PC-3 (cell line): Measurements from ENCODE around the gene SPATA2. TPM values are rescaled to one million over a fixed set of nuclear protein-coding genes. Genes with fewer than 3 reads are reported as not detected.

Source experiments
- ATAC-seq: fragments of 200-7000 bp; cut with Tn5 transposase; 2 replicates; pipeline ENCODE4 v1.9.1; 2020; ENCODE audit warnings: mild to moderate bottlenecking, moderate library complexity
- BruUV-seq: library from RNA; stranded (reverse); fragments of 400-500 nt; replicated peaks from 2 replicates; lab custom pipeline; 2021; lab: Mats Ljungman, UMichigan
- CTCF ChIA-PET: fragments of 300-600 bp; sonication (Branson Sonifier 250); formaldehyde crosslinking; loops from one replicate; lab custom pipeline; 2022; ENCODE audit warnings: antibody characterized with exemption; lab: Charles Lee
- POLR2A ChIA-PET: fragments of 300-600 bp; sonication (Branson Sonifier 250); formaldehyde crosslinking; loops from one replicate; lab custom pipeline; 2022; ENCODE audit warnings: antibody characterized with exemption; ENCODE audit not compliant: unreplicated experiment; lab: Charles Lee
- DNase-seq: peaks from one replicate; pipeline ENCODE4 v3.0.0-alpha.2; 2015
- H2AFZ ChIP-seq: fragments of 300-600 bp; sonication (generic); 2 replicates; pipeline ENCODE4 v1.6.0; 2016; ENCODE audit warnings: antibody characterized with exemption, low read length
- H3F3A ChIP-seq: fragments of 300-600 bp; sonication (generic); one replicate; pipeline ENCODE4 v1.6.0; 2017; ENCODE audit warnings: antibody characterized with exemption, low read length, control low read depth, mild to moderate bottlenecking; ENCODE audit not compliant: unreplicated experiment
- H3K27ac ChIP-seq: fragments of 300-600 bp; sonication (generic); 2 replicates; pipeline ENCODE4 v1.5.1; 2016; ENCODE audit warnings: mild to moderate bottlenecking, low read length
- H3K27me3 ChIP-seq: fragments of 300-600 bp; sonication (generic); 2 replicates; pipeline ENCODE4 v1.6.1; 2016; ENCODE audit warnings: low read length, mixed read lengths
- H3K36me3 ChIP-seq: fragments of 300-600 bp; sonication (generic); 2 replicates; pipeline ENCODE4 v1.6.1; 2016; ENCODE audit warnings: low read depth, mixed run types, low read length, mixed read lengths
- H3K4me1 ChIP-seq: fragments of 300-600 bp; sonication (generic); 2 replicates; pipeline ENCODE4 v1.5.1; 2016; ENCODE audit warnings: low read length; ENCODE audit not compliant: insufficient read depth
- H3K4me2 ChIP-seq: fragments of 300-600 bp; sonication (generic); 2 replicates; pipeline ENCODE4 v1.6.0; 2016; ENCODE audit warnings: low read length
- H3K4me3 ChIP-seq: fragments of 300-600 bp; sonication (generic); 2 replicates; pipeline ENCODE4 v1.5.1; 2016; ENCODE audit warnings: mild to moderate bottlenecking, low read length, mixed read lengths
- H3K79me2 ChIP-seq: fragments of 300-600 bp; sonication (generic); 2 replicates; pipeline ENCODE4 v1.6.1; 2017; ENCODE audit warnings: low read length, mixed read lengths
- H3K9ac ChIP-seq: fragments of 300-600 bp; sonication (generic); 2 replicates; pipeline ENCODE4 v1.6.0; 2016; ENCODE audit warnings: mild to moderate bottlenecking, low read length
- H3K9me2 ChIP-seq: fragments of 300-600 bp; sonication (generic); replicated peaks from 2 replicates; pipeline ENCODE4 v1.6.1; 2016; ENCODE audit warnings: mixed run types, low read length, mixed read lengths
- H3K9me3 ChIP-seq: fragments of 300-600 bp; sonication (generic); 2 replicates; pipeline ENCODE4 v1.6.1; 2016; ENCODE audit warnings: low read length, mixed read lengths
- H4K20me1 ChIP-seq: fragments of 300-600 bp; sonication (generic); 2 replicates; pipeline ENCODE4 v1.6.1; 2016; ENCODE audit warnings: low read length, mixed read lengths
- EZH2 ChIP-seq: fragments of 300-600 bp; sonication (generic); IDR thresholded peaks from one replicate; pipeline ENCODE4 v1.6.1; 2017; ENCODE audit warnings: antibody characterized with exemption, mild to moderate bottlenecking, low read length; ENCODE audit not compliant: unreplicated experiment
- EZH2phosphoT487 ChIP-seq: fragments of 300-600 bp; sonication (generic); IDR thresholded peaks from 2 replicates; pipeline ENCODE4 v1.6.1; 2018; ENCODE audit warnings: mild to moderate bottlenecking, antibody characterized with exemption, low read length, borderline replicate concordance
- intact Hi-C: fragments of 100-400 bp; cut with micrococcal nuclease; formaldehyde crosslinking; loops from 2 replicates; pipeline ENCODE4 v1.9.0; 2023
- total RNA-seq: library from RNA; depleted of rRNA; stranded (reverse); fragments of >200 nt; gene quantifications from 2 replicates; pipeline ENCODE4 v1.2.3, GENCODE V29; 2014
- TF ChIP-seq, protein P1 (sequence below): fragments of 300-600 bp; sonication (generic); conservative IDR thresholded peaks from 2 replicates; pipeline ENCODE4 v1.5.1; 2017; ENCODE audit warnings: antibody characterized with exemption, low read depth, mild to moderate bottlenecking, low read length

Gene SPATA2
- total RNA-seq, 1 experiment from 2014 or later = 7.4 TPM

DNA sequence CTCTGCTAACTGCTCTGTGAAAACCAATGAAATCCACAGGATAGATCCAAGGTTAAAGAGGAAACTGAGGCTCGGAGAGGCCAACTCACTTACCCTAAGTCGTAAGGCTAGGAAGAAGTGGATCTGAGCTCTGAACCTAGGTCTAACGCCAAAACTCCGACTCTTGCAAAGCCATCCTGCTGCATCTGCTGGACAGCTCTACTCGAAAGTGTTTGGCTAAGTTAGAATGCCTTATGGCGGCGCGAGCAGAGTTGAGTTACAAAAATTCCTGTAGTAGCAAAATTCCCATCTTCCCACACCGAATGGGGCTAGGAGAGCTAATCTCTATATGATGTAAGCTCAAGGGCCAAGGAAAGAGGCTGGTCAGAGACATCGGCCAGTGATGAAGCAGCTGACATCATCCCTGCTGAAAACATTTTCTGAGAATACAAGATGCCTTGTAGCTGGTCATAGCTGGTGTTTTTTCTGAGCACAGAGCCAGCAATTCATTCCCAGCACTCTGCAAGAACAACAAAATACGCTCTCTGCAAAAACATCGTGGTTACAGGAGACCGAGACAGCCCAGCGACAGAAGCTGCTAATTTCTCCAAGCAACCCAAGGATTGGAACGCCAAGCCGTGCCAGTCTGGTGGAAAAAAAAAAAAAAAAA is 1.8 kb downstream of the SPATA2 start:
- BruUV-seq = no TSS peak
- Histone ChIP-seq H3K9me2 (no peaks in the 10 kb centered on the region), H3K4me1 (peaks cover 23% of the 10 kb centered on the region), H3K27ac (no peak overlapping the region), H4K20me1 (peaks cover 18% of the 10 kb centered on the region), H3K4me2 (peak overlapping the region; percentile 98), H3K9me3 (no peaks in the 10 kb centered on the region), H3K9ac (no peak overlapping the region), H3K27me3 (no peaks in the 10 kb centered on the region), H3F3A (no peaks in the 10 kb centered on the region), H3K36me3 (peaks cover 12% of the 10 kb centered on the region; the same call in 1 of the 2 replicates), H2AFZ (no peak overlapping the region), H3K79me2 (peaks cover 69% of the 10 kb centered on the region), H3K4me3 (peak overlapping the region; percentile 81)
- no peak for DNase-seq
- no peak for ATAC-seq
- ChIA-PET POLR2A (no interaction called here), CTCF (interaction anchor here (0.5 kb wide), 1 partner anchor 66 kb away, joined by 5 read pairs; no protein-coding TSS in a partner anchor)
- TF ChIP-seq, protein P1, sequence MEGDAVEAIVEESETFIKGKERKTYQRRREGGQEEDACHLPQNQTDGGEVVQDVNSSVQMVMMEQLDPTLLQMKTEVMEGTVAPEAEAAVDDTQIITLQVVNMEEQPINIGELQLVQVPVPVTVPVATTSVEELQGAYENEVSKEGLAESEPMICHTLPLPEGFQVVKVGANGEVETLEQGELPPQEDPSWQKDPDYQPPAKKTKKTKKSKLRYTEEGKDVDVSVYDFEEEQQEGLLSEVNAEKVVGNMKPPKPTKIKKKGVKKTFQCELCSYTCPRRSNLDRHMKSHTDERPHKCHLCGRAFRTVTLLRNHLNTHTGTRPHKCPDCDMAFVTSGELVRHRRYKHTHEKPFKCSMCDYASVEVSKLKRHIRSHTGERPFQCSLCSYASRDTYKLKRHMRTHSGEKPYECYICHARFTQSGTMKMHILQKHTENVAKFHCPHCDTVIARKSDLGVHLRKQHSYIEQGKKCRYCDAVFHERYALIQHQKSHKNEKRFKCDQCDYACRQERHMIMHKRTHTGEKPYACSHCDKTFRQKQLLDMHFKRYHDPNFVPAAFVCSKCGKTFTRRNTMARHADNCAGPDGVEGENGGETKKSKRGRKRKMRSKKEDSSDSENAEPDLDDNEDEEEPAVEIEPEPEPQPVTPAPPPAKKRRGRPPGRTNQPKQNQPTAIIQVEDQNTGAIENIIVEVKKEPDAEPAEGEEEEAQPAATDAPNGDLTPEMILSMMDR = no peak
- TF ChIP-seq EZH2 = no peak
- TF ChIP-seq EZH2phosphoT487 = no peak
- intact Hi-C loops = no loop called here

DNA sequence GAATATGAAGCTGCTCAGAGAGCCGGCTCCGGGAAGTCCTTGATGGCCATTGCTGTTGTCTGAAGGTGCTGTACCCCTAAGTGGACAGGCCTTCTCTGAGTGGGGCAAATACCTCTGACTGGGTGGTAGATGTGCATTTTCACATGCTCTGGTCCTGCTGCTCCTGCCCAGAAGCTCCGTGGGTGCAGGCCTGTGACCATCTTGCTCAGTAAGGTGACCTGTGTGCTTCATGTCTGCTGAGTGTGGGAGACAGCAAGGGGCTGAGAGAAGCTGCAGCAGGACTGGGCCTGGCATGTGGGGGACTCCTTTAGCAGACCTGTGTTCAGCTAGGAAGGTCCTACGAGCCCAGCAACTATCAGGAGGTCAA is 5.0 kb downstream of the SPATA2 start:
- DNase-seq = no peak
- peaks cover 14% of the 10 kb centered on the region for H3K4me1 ChIP-seq
- CTCF ChIA-PET = no interaction called here
- no peak for ATAC-seq
- no peaks in the 10 kb centered on the region for H3F3A ChIP-seq
- no peak overlapping the region for H3K9ac ChIP-seq
- H3K9me2 ChIP-seq = no peaks in the 10 kb centered on the region
- H2AFZ ChIP-seq = no peak overlapping the region
- no peaks in the 10 kb centered on the region for H3K27me3 ChIP-seq
- peaks cover 66% of the 10 kb centered on the region for H3K79me2 ChIP-seq
- BruUV-seq = no TSS peak
- no peak overlapping the region for H3K27ac ChIP-seq
- H3K4me3 ChIP-seq = no peak overlapping the region
- no peaks in the 10 kb centered on the region for H3K9me3 ChIP-seq
- POLR2A ChIA-PET = interaction anchor here (0.6 kb wide), 1 partner anchor 35 kb away, joined by 3 read pairs; no protein-coding TSS in a partner anchor
- intact Hi-C loops = no loop called here
- peaks cover 26% of the 10 kb centered on the region; the same call in 1 of the 2 replicates for H3K36me3 ChIP-seq
- H4K20me1 ChIP-seq = peaks cover 18% of the 10 kb centered on the region
- H3K4me2 ChIP-seq = no peak overlapping the region
- TF ChIP-seq, protein P1 = no peak
- no peak for TF ChIP-seq EZH2
